HepG2 (cell line): ENCODE results near the gene VAC14.

Experiments
- CTCF ChIP-seq: sonication (generic); formaldehyde crosslinking; IDR thresholded peaks from 2 replicates; pipeline ENCODE4 v1.5.0; 2020; ENCODE audit warnings: mild to moderate bottlenecking, missing genetic modification reagents, moderate library complexity
- MAX ChIP-seq: IDR thresholded peaks from 2 replicates; pipeline ENCODE4 v1.6.1; 2012; ENCODE audit warnings: inconsistent platforms
- ZBTB33 ChIP-seq: sonication (generic); formaldehyde crosslinking; IDR thresholded peaks from 2 replicates; pipeline ENCODE4 v1.4.0; 2020; ENCODE audit warnings: missing genetic modification reagents

GRCh38 chr16:70701036-70701435, 99.9 kb downstream of the VAC14 start:
- TF ChIP-seq CTCF (CRISPR knock-in tag), result no peak
- no peak for TF ChIP-seq MAX
- TF ChIP-seq ZBTB33 (CRISPR knock-in tag), result no peak
